GM19328 (cell line): ENCODE measurements around the gene CD46.
"Not testable (repeated sequence)": the region's sequence is repeated elsewhere in the genome, so short reads cannot be mapped to it uniquely, and the experiment has no call there.

Source experiments
- ATAC-seq: cut with Tn5 transposase; IDR thresholded peaks from one replicate; pipeline ENCODE4 v1.9.1; 2021; ENCODE audit warnings: mild to moderate bottlenecking, moderate library complexity; ENCODE audit not compliant: unreplicated experiment

Gene CD46

GRCh38 chr1:207750631-207751305 lies 1.1 kb upstream of the CD46 start:
- no peak for ATAC-seq

DNA sequence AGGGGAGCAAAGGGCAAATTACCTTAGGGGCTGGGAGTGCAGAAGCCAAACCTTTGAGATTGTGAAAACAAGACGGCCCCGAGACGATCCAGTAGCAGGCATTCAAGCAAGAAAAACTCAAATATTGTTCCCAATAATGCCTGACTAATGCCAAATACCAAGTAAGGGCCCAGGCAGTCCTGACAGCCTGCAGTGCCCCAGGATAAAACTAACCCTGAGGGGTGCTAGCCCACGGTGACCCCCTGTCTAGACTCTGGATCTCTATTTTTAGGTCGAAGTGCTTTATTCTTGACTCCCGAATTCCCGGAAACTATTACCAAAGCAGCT lies 428 bp upstream of the CD46 start:
- ATAC-seq = not testable (repeated sequence)

GRCh38 chr1:207752456-207752998 lies 673 bp downstream of the CD46 start:
- peak; percentile 31 for ATAC-seq

GRCh38 chr1:207753611-207754010 lies 1.8 kb downstream of the CD46 start:
- ATAC-seq = no peak

DNA sequence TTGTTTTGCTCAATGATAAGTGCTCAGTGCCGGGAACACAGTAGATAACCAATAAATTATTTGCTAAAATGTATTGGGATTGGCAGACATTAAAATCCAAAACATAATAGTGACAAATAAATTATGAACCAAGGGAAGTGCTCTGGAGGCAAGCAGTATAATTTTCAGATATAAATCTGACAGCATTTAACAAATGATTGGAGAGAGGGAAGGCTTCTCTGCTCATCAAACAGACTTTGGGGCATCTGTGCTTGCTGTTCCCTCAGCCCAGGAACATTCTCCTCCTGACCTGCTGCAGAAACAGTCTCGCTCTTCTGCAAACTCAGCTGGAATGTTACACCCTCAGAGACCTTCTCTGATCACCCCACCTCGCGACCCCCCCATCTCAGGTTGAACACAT lies 2.2 kb downstream of the CD46 start:
- no peak for ATAC-seq

DNA sequence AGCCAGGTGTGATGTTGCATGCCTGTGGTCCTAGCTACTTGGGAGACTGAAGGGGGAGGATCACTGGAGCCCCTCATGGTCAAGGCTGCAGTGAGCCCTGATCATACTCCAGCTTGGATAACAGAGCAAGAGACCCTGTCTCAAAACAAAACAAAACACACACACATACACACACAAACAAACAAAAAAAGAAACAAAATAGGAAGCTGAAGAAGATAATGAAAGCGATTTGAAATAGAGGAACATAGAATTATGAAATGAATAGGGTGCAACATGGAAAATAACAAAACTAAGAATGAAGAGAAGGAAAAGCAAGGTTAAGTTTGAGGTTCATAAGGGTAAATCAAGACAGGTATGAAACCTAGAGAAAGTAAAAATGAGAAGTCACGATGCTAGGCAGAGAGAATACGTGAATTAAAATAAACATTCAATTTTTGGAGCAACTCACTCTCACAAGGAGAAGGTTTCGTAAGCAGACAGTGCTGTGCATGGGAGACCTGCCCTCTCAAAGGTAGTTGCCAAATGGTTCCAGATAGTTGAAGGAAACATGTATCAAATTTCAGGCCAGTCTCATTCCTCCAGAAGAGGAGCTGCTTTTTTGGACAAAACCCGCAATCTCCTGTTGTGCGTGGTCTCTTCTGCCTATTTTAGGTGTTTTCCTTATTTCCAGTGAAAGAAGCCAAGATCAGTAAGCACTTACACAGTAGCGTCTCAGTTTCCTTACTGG lies 3.3 kb downstream of the CD46 start:
- no peak for ATAC-seq

- ATAC-seq = no peak
Observed at GRCh38 chr1:207755846-207756693, 4.2 kb downstream of the CD46 start.

DNA sequence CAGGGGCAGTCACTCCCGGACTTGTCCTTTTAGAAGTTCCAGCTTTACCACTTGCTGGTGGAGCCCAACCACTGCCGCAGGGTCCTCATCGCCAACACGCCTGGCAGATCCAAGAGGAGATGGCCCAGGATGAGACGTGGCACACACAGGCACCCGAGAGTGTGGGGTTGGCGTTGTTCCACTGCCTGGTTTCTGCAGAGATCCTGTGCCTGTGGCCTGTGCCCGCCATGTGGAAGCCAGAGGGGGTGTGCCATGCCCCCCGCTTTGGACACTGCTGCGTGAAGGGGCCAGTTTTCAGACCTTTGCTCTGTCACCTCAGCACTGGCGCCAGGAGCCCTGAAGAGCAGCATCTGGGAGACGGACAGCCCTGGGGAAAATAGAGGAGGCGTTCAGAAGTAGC lies 10.8 kb downstream of the CD46 start:
- ATAC-seq = no peak

DNA sequence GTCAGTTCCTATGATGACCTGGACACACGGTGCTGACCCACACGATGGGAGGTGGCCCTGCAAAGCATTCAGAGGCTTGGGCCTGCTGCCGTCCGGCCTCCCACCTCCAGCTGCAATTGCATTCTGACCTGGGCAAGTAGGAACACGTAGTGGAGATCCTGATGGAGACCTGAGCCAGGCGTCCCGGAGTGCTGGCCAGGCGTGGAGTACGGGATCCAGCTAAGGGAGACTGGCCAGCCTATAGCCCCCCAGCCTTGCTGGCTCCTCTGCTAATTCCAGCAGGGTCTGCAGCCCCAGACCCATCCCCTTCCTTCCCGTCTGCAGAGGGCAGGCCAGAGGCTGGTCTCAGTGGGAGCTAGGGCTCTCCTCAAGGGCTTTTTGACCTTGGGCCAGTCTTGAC lies 11.2 kb downstream of the CD46 start:
- ATAC-seq = no peak

DNA sequence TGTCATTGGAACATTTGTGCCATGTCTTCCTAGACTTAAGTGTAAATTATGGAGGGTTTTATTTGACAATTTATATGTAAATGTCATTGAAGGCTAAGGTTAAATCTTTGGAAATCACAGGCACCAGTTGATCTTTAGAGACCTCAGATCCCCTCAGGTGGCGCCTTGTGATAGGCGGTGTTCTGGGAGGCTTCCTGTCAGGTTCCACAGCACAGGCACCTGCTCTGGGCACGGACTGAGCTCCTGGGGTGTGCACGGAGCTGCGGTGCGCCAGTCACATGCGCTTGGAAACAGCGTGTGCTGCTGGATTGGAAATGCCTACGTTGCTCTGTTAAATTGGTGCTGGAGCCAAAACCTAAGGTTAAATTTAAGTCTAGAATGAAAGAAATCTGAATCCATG lies 12.1 kb downstream of the CD46 start:
- ATAC-seq = no peak

DNA sequence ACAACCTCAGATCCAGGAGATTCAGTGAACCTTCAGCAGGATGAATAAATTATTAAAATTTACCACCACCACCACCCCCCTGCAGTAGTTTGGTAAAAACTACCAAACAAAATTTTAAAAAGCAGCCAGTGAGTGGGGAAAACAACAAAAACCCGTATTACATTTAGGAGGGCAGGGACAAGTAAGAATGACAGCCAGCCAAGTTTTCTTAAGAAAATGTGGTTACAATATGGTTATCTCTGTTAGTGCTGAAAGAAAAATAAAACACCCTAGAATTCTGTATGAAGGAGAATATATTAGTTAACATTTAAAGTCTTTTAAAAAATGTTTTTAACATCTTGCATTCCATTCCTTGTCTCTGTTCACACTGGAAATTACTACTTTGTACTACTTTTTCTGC lies 14.7 kb downstream of the CD46 start:
- ATAC-seq = no peak

- not testable (repeated sequence) for ATAC-seq
Observed at GRCh38 chr1:207770514-207770913, 18.7 kb downstream of the CD46 start.

GRCh38 chr1:207776045-207776444 lies 24.2 kb downstream of the CD46 start:
- not testable (repeated sequence) for ATAC-seq

DNA sequence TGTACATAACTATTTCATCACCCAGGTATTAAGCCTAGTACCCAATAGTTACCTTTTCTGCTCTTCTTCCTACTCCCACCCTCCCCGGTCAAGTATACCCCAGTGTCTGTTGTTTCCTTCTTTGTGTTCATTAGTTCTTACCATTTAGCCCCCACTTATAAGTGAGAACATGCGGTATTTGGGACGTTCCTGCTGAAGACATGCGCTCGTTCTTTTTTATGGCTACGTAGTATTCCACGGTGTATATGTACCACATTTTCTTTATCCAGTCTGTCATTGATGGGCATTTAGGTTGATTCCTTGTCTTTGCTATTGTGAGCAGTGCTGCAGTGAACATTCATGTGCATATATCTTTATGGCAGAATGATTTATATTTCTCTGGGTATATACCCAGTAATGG lies 25.6 kb downstream of the CD46 start:
- not testable (repeated sequence) for ATAC-seq

GRCh38 chr1:207779008-207779407 lies 27.2 kb downstream of the CD46 start:
- no peak for ATAC-seq

DNA sequence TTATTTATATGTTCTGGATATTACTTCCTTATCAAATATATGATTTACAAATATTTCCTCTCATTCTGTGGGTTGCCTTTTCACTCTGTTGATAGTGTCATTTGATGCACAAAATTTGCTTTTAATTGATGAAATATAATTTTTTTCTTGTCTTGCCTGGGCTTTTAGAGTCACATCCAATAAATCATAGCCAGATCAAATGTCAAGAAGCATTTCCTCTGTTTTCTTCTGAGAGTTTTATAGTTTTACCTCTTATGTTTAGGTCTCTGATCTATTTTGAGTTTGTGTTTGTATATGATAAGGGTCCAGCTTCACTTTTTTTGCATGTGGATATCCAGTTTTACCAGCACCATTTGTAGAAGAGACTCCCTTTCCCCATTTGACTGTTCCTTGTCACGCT lies 29.5 kb downstream of the CD46 start:
- ATAC-seq = no peak

GRCh38 chr1:207787776-207788175 lies 35.9 kb downstream of the CD46 start:
- ATAC-seq = no peak

GRCh38 chr1:207789386-207789785 lies 37.5 kb downstream of the CD46 start:
- ATAC-seq = no peak

DNA sequence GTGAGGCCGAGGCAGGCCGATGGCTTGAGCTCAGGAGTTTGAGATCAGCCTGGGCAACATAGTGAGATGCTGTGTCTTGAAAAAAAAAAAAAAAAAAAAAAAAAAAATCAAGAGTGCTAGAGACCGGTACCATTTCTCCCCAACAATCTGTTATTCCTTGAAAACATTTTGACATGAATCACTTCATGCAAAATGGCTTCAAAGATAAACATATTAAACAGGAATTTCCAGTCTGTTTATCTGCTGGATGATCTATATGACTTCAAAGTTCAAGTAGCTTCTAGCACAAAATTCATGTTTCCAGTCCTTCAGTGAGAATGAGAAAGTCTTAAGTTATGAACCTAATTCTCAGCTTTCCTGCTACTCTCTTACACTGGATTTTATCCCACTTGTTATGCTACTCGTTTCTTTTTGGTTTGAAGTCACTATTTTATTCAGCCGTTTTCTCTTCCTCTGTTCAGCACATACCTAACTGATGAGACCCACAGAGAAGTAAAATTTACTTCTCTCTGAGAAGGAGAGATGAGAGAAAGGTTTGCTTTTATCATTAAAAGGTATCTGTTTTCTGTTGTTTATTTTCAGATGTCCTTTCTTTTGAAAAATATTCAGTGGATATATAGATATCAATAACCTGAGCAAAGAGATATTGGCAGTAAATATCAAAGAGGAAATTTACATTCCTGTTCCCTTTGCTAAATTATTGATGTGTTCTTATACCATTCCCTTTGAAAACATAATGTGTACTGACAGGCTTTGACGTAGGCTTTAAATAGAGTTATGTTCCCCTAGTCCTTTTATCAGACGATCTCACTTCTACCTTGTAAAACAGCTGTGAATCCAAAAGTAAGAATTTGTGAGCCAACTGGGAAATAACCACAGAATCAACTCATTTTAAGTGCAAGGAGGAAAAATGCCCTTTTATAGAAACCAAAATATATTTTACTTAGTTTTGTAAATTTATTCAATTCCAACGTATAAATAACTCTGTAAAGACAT lies 38.2 kb downstream of the CD46 start:
- no peak for ATAC-seq

GRCh38 chr1:207791290-207791689 lies 39.4 kb downstream of the CD46 start:
- no peak for ATAC-seq
